GM18520 (cell line): ENCODE measurements around the gene RHOV.

Source experiments
- ATAC-seq: cut with Tn5 transposase; IDR thresholded peaks from one replicate; pipeline ENCODE4 v1.9.1; 2021; ENCODE audit not compliant: unreplicated experiment

RHOV gene

DNA sequence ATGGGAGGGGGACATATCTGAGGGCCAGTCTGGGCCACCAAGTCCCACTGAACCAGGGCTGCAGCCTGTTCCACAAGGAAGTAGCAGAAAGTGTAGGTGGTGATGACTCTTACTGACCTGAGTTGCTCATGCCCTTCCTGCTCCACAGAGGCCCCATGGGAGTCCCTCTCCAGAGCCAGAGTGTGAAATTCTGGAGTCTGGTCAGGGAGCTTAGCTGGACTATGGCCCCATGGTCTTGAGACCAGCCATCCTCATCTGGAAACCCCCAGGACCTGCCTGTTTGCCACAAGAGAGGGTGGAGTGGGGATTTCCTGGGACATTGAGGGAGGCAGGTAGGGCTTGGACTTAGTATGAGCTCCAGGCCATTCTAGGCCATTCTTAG is 27.2 kb downstream of the RHOV start:
- ATAC-seq = no peak

DNA sequence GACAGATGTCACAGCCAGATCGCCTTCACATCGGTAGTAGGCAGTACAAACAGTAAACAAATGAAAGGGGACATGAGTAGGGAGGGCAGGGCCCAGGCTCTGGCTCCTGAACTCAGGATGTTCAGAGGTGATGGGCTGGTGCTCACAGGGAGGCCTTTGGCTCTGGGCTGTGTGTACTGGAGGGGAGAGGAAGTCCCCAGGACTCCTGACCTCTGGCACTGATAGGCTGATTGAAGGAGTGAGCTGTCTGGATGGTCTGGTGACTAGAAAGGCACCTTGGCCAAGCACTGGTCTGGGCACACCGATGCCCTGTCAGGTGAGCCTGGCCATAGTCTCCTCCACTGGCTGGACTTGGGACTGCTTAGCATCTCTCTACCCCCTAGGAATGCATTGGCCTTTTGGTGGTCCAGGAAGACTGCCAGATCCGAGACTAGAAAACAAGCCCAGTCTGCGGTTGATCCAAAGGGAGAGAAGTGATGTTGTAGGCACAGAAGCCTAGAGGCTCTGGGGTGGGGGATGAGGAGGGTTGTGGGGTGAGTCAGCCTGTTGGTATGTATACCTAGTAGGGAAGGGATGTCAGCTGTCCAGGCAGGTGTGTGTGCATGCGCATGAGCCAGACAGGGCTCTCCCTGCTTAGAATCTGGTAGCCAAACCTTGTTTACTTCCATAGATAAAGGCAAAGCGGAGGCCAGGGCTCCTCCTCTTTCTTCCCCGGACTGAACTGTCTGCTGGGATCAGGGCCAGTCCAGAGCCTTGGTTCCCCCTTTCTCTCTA is 28.3 kb downstream of the RHOV start:
- ATAC-seq = no peak

DNA sequence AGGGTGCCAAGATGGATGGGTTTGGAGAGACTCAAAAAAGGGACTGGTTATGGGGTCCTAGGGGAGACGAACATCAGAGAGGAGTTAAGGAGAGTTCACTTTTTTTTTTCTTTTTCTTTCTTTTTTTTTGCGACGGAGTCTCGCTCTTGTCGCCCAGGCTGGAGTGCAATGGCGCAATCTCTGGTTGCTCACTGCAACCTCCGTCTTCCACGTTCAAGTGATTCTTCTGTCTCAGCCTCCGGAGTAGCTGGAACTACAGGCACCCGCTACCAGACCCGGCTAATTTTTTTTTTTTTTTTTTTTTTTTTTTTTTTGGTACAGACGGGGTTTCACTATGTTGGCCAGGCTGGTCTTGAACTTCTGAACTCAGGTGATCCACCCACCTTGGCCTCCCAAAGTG is 29.0 kb downstream of the RHOV start:
- no peak for ATAC-seq

DNA sequence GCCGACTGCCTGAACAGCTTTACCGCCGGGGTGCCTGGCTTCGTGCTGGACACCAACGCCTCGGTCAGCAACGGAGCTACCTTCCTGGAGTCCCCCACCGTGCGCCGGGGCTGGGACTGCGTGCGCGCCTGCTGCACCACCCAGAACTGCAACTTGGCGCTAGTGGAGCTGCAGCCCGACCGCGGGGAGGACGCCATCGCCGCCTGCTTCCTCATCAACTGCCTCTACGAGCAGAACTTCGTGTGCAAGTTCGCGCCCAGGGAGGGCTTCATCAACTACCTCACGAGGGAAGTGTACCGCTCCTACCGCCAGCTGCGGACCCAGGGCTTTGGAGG is 29.4 kb downstream of the RHOV start:
- no peak for ATAC-seq

DNA sequence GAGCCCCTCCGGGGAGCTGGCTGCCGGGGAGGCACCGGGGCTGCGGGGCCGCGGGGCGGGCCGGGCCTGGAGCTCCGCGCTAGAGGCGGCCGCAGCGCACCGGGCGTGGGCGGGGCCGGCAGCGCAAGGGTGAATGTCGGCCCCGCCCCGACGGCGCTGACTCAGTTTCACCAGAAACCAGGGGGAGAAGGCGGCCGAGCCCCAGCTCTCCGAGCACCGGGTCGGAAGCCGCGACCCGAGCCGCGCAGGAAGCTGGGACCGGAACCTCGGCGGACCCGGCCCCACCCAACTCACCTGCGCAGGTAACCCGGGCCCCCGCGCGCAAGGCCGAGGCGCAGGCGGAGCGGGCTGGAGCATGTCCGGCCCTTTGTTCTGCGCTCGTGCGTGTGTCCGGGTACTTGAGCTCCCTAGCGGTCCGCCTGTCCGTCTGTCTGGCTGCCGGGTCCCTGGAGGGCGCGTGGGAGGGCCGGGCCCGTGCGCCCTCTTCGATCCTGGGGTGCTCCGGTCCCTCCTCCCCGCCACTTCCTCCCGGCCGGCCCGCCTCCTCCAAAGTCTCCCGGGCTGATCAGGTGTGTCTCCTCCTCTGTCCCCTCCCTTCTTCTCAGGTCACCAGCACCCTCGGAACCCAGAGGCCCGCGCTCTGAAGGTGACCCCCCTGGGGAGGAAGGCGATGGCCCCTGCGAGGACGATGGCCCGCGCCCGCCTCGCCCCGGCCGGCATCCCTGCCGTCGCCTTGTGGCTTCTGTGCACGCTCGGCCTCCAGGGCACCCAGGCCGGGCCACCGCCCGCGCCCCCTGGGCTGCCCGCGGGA is 29.9 kb downstream of the RHOV start, which contains the start of gene SPINT1:
Gene SPINT1, plus strand, starts transcription at position 164 of the 811 bp plus-strand sequence. Its CDS starts 507 bp downstream, at position 671.
- ATAC-seq = no peak

DNA sequence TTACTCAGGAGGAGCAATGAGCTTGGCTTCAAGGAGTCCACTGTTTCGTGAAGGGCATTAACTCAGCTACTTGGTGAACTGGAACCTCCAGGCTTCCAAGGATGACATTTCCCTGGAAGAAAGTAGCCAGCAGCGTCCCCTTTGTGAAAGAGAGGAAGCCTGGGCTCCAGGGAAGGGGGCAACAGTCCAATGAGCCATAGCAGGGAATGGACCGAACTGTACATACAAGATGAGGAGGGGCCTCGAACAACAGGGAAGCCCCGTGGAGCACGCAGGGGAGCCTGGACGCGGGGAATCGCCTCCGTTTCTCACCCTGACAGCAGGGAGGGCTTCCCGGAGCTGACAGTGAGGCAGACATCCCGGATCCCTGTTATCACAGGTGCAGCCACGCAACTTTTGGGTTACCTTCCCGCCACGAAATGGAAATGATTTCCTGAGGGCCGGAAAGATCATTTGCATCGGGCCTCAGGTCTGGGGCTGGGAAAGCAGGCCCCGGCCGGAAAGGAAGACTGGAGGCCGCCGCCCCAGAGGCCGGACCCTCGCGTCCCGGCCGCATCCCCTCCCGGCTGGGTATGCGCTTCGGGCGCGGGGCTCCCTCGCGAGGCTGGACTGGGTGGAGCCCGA is 30.7 kb downstream of the RHOV start:
- ATAC-seq = no peak

DNA sequence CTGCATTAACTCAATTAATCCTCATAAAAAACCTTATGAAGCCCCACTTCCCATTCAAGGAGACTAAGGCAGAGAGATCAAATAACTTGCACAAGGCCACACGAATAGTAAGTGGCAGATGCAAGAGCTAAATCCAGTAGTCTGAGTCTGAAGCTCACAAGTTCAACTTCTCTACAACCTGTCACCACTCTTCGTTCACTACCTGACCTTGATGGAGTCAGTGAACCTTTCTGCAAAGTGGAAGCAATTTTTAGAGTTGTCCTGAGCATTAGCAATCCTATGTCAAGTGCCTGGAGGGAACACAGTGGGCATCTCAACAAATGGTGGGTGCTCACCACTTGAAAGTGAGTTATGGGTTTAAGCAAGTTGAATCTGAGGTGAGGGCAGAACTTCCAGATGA is 32.3 kb downstream of the RHOV start:
- no peak for ATAC-seq

DNA sequence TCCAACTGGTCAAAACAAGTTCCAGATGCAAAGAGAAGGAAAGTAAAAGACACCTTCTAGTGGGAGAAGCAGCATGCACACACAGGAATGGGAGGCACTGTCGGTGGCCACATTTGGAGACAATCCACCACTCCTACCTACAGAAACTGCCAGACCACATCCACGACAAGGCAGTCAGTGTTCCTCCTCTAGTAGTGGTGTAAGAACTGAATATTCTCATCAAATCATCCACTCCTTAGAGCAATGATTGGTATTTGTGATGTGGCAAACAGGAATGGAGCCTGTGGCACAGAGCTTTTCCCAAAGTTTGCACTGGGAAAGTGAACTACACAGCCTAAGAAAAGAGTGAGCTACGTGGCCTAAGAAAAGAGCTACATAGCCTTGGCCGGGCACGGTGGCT is 35.3 kb downstream of the RHOV start:
- no peak for ATAC-seq

DNA sequence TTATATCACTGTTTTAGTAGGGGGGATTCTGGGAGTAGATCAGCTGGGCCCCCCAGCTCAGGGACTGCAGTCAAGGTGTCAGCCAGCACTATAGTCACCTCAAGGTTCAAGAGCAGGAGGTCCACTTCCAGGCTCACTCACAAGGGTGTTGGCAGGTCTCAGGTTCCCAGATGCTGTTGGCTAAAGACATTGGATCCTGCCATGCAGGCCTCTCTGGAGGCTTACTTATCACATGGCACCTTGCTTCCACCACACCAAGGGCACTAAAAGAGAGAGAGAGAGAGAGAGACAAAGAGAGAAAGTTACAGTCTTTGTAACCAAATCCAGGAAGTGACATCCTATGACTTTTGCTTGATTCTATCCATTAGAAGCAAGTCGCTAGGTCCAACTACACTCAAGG is 38.0 kb downstream of the RHOV start:
- no peak for ATAC-seq

DNA sequence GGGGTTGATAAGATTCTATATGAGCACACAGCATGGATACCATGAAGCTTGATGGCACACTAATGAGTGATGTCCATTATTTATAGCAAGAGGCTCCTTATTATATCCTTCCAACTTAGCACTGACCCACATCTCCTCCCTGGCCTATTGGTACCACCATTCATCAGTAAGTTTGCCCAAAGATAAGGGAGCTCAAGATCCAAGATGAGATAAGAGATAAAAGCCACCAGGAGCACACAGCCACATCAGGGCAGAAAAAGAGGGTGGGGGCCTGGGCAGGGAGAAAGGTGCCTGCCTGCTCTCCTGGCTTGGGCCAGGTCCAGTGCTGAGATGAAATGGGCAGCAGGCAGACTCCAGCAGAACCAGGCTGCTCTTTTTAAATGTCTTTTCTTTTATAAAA is 41.1 kb downstream of the RHOV start:
- no peak for ATAC-seq

DNA sequence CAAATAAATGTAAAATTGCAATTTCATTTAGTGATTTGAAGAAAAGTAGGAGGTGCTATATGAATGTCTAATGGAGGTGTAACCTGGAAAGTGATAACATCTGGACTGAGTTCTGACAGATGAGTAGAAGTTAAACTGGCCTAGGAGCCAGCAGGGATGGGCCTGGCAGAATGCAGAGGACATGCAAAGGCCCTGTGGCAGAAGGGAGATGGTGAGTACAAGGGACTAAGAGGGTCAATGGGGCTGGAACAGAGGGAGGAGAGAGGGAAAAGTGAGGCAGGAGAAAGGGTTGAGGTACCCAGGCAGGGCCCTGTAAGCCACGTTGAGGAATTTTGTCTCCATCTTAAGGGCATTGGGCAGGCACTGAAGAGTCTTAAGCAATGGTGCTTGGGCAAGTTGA is 42.2 kb downstream of the RHOV start:
- ATAC-seq = no peak

DNA sequence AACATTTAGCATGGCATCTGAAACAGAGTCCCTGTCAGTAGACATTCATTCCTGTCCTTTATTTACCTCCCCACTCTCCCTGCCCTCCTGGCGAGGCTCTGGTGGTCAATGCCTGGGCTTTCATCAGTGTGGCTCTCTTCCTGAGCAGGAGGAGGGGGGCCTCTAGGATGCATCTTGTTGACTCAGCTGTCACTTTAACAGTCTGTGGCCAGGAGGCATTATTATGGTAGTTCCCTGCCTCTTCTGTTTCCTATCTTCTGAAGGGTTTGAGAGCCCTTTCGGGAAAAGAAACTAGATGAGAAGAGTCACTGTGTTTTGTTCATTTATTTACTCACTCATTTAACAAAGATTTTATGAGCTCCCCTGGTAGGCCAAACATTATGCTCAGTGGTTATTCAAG is 43.1 kb downstream of the RHOV start:
- ATAC-seq = no peak

DNA sequence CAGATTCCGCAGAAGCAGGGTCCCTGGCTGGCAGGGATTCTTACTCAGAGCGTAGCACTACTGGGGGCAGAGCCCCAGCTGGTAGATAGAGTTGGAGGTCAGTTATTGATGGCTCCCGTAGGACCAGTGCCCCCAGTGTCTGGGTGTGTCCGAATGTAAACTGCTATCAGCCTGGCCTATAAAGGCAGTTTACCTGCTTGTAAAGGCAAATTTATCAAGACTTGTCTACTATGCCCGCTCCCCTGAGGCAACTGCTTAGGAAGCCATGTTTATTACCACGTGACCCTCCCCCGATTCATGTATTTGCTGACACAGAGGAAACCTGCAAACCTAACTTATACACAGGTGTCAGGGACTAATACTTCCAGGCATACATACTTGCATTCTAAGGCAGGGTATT is 44.9 kb downstream of the RHOV start:
- ATAC-seq = no peak

DNA sequence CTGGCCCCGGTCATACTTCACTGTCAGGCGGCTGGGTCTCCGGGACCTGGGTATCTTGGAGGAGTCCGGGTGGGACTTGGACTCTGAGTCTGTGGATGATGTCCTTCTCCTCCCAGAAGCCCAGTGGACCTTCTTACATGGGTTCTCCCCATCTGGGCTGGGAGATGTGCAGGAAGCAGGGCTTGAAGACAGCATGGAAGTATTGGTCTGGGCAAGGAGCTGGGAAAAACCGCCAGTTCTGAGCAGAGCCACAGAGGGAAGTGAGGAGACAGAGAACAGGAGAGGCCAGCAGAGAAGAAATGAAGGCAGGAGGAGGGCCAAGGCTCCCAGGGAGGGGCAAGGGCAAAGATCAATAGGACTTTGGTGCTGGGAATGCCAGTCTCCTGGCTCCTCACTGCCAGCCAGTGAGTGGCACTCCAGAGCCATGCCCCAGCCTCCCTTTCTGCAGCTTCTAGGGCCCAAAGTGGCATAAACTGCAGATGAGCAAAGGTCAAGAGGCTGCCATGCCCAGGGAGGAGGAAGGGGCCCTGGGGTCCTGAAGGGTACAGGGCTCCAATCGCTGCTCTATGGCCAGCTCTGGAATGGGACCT is 45.5 kb downstream of the RHOV start, which contains the start of gene PPP1R14D:
Gene PPP1R14D, minus strand, starts transcription at position 262 of the 590 bp plus-strand sequence. Its CDS starts 67 bp downstream, at position 195.
- no peak for ATAC-seq

DNA sequence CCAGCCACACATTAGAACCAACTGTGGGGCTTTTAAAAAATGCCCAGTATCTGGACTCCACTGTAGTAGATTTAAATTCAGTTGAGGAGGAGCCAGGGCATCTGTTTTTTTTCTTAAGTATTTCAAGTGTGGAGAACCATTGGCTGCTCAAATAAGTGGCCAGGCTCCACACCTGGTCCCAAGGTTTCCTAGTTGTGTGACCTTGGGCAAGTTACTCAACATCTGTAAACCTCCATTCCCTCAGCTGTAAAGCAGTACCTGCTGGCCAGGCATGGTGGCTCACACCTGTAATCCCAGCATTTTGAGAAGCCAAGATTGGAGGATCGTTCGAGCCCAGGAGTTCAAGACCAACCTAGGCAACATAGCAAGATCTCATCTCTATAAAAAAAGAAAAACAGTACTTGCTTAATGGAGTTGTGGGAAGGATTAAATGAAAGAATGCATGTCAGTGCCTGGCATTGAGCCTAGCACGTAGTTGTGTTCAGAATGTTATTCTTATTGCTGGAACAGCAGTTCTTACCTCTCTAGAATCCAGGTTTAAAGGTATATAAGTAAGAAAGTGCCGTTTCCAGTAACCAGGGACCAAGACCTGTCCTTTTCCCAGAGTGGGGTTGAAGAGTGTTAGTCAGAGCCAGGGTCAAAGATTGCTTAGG is 47.5 kb downstream of the RHOV start:
- ATAC-seq = no peak

DNA sequence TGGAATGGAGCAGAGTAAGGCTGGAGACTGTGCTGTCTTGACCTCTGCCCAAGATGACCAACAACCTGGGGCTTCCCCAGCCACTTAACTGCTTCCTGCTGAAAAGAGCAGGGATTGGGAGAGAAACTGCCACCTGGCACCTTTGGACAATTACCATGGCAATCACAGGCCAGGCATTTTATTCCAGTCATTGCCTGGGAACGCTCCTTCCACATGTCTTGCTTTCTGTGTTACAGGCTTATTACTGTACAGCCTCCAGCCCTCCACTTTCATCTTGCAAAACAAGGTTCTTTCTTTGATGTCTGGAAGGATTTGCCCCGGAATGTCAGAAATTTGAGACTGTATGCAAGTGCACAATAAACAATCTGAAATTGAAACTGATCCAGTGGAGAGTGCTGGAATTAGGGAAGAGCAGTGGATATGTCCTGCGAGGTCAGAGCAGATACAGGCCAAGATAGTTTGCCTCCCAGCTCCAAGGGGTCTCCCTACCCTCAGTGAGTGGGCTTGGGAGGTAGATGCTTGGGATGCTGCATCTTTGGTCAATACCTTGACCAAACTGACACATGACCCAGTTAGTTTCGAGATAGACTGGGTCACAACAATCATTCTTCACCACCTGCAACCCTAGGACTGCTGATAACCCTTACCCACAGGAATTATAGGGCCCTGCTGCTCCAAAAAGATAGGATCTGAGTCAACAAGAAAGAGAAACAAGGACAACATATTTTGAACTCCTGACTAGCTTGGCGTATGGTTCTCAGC is 48.2 kb downstream of the RHOV start:
- no peak for ATAC-seq

DNA sequence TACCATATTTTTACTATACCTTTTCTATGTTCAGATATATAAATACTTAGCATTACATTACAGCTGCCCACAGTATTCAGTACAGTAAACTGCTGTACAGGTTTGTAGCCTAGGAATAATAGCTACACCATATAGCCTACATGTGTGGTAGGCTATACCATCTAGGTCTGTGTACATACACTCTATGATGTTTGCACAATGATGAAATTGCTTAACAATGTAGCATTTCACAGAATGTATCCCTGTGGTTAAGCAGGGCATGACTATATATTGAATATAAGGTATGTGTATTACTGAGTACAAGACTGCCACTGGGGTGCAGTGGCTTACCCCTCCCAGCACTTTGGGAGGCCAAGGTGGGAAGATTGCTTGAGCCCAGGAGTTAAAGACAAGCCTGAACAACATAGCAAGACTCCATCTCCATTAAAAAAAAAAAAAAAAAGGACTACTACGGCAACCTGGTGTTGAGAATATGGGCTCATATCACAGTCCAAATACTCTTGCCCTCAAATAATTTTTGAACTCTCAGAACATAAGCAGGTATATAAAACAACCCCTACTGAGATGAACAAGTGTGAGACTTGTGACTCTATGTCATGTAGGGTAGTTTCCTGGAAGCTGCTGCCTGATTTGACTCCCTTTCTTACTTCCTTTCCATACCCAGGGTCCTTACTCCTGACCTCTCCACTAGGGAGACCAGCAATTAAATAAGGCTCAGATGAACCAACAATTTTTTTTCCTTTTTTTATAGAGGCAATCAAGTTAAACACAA is 50.3 kb downstream of the RHOV start:
- no peak for ATAC-seq
